ENCODE data around the gene HOXB2.

The HOXB2 gene

GRCh38 chr17:48578616-48579470 lies 33.9 kb upstream of the HOXB2 start:
- DNase-seq: no peak

GRCh38 chr17:48577946-48578615 lies 33.2 kb upstream of the HOXB2 start, which contains the start of gene HOXB4:
Gene HOXB4, minus strand, starts transcription at chr17:48578350. Its CDS starts 31 bp downstream, at chr17:48578319.
- peak; percentile 70 for DNase-seq

- no peak for DNase-seq
Measured at GRCh38 chr17:48577330-48577945, 32.5 kb upstream of the HOXB2 start.

- no peak for DNase-seq
Measured at GRCh38 chr17:48576479-48577309, 31.8 kb upstream of the HOXB2 start.

- no peak for DNase-seq
Measured at GRCh38 chr17:48575673-48576478, 31.0 kb upstream of the HOXB2 start.

GRCh38 chr17:48575066-48575582 lies 30.2 kb upstream of the HOXB2 start:
- no peak for DNase-seq

GRCh38 chr17:48574505-48575065 lies 29.7 kb upstream of the HOXB2 start:
- no peak for DNase-seq

- DNase-seq: no peak
Measured at GRCh38 chr17:48571826-48572417, 27.0 kb upstream of the HOXB2 start.

GRCh38 chr17:48571024-48571818 lies 26.3 kb upstream of the HOXB2 start:
- DNase-seq: no peak

GRCh38 chr17:48570325-48571023 lies 25.6 kb upstream of the HOXB2 start:
- no peak for DNase-seq

GRCh38 chr17:48569674-48570324 lies 24.9 kb upstream of the HOXB2 start:
- no peak for DNase-seq

- DNase-seq: no peak
Measured at GRCh38 chr17:48569240-48569582, 24.3 kb upstream of the HOXB2 start.

GRCh38 chr17:48568499-48569239 lies 23.8 kb upstream of the HOXB2 start:
- no peak for DNase-seq

- DNase-seq: no peak
Measured at GRCh38 chr17:48567646-48568354, 22.9 kb upstream of the HOXB2 start.

- no peak for DNase-seq
Measured at GRCh38 chr17:48567209-48567608, 22.3 kb upstream of the HOXB2 start.

- no peak for DNase-seq
Measured at GRCh38 chr17:48566717-48567116, 21.8 kb upstream of the HOXB2 start.

GRCh38 chr17:48565925-48566710 lies 21.2 kb upstream of the HOXB2 start:
- no peak for DNase-seq

Data from GDM1 (cell line).